NT2/D1 (cell line): ENCODE measurements around the gene NRARP.

Source experiments
- SUZ12 ChIP-seq: IDR thresholded peaks from 2 replicates; pipeline ENCODE4 v1.6.1; 2011; ENCODE audit not compliant: insufficient read length, insufficient read depth; ENCODE audit errors: extremely low read depth
- YY1 ChIP-seq: IDR thresholded peaks from 2 replicates; pipeline ENCODE4 v1.6.1; 2011; ENCODE audit not compliant: insufficient read length, insufficient read depth
- ZNF274 ChIP-seq: IDR thresholded peaks from 2 replicates; pipeline ENCODE4 v1.6.1; 2011; ENCODE audit warnings: mild to moderate bottlenecking, low read depth, low read length

DNA sequence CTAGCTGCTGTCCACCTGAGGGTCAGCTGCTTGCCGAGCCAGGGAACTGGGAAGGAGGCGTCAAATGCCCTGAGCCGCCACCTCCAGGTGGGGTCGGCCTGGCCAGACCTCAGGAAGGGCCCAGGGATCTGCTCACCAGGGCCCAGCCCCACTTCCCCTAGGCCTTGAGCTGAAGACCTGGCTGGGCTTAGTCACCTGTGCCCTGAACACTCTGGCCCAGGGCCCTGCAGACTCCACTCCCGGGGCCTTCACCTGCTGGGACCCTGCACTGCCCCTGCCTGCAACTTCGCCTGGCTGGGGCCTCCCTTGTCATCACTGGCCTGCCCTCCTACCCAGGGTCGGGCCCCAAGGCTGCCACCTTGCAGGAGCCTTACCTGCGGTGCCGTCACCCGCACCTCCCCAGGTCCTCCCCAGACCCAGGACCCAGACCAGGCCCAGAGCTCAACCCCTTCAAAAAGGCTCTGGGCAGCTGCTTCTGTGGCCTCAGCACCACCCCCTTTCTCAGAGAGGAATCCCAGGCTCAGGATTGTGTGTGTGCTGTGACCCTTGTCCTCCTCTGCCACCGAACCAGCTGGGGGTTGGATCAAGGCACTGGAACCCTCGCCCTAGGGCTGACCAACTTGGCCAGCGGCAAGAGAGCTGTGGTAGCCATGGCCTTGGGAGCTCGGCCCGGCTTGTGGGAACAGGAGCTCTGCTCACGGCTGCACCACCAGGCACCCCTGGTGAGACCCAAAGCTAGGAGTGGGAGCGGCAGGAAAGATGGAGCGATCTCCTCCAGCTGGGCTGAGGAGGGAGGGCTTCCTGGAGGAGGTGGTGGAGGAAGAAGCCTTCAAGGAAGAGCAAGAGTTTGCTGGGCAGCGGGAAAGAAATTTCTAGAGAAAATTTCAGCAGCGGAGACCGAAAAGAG, 48.1 kb downstream of the NRARP start:
- TF ChIP-seq SUZ12 = no peak
- TF ChIP-seq ZNF274 = no peak
- TF ChIP-seq YY1 = no peak
